Islet precursor cell (in vitro differentiated cells): Measurements from ENCODE around the gene PTPRN2.

Source experiments
- DNase-seq: peaks from one replicate; pipeline ENCODE4 v3.0.0-alpha.2; 2018

Gene PTPRN2

GRCh38 chr7:157977717-157978496 is 609.7 kb downstream of the PTPRN2 start:
- no peak for DNase-seq

GRCh38 chr7:157977306-157977705 is 610.3 kb downstream of the PTPRN2 start:
- no peak for DNase-seq

- DNase-seq: no peak
Measured at GRCh38 chr7:157976406-157976805, 611.2 kb downstream of the PTPRN2 start.

GRCh38 chr7:157975401-157976372 is 611.9 kb downstream of the PTPRN2 start:
- DNase-seq: no peak

- DNase-seq: no peak
Measured at GRCh38 chr7:157974678-157975230, 612.9 kb downstream of the PTPRN2 start.

- no peak for DNase-seq
Measured at GRCh38 chr7:157973971-157974677, 613.5 kb downstream of the PTPRN2 start.

GRCh38 chr7:157972914-157973313 is 614.7 kb downstream of the PTPRN2 start:
- DNase-seq: peak; percentile 31

- no peak for DNase-seq
Measured at GRCh38 chr7:157971501-157971900, 616.1 kb downstream of the PTPRN2 start.

GRCh38 chr7:157970744-157971143 is 616.9 kb downstream of the PTPRN2 start:
- DNase-seq: peak; percentile 20

GRCh38 chr7:157969995-157970394 is 617.6 kb downstream of the PTPRN2 start:
- peak; percentile 15 for DNase-seq

GRCh38 chr7:157966490-157966889 is 621.1 kb downstream of the PTPRN2 start:
- DNase-seq: no peak

GRCh38 chr7:157964521-157964920 is 623.1 kb downstream of the PTPRN2 start:
- DNase-seq: peak; percentile 14

GRCh38 chr7:157964016-157964415 is 623.6 kb downstream of the PTPRN2 start:
- peak; percentile 28 for DNase-seq

GRCh38 chr7:157963526-157963925 is 624.1 kb downstream of the PTPRN2 start:
- peak; percentile 27 for DNase-seq

- peak; percentile 43 for DNase-seq
Measured at GRCh38 chr7:157962458-157963306, 624.9 kb downstream of the PTPRN2 start.

- peak; percentile 34 for DNase-seq
Measured at GRCh38 chr7:157961731-157962457, 625.7 kb downstream of the PTPRN2 start.

GRCh38 chr7:157955348-157955999 is 632.1 kb downstream of the PTPRN2 start:
- no peak for DNase-seq

GRCh38 chr7:157954901-157955300 is 632.7 kb downstream of the PTPRN2 start:
- DNase-seq: no peak

GRCh38 chr7:157952841-157953645 is 634.6 kb downstream of the PTPRN2 start:
- no peak for DNase-seq
